A549 (cell line): ENCODE results near the gene INPP5J. TPM values are rescaled to one million over a fixed set of nuclear protein-coding genes. Genes with fewer than 3 reads are reported as not detected.

ENCODE experiments used
- ATAC-seq, 2 experiments: fragments of 200-7000 bp in 1 of 2; fragments of >200 bp in 1 of 2; cut with Nextera tagmentation in 1 of 2; cut with Tn5 transposase in 1 of 2; 3 replicates each; pipeline versions ENCODE4 v1.8.0 to v1.9.1; 2018 to 2020; ENCODE audit warnings: mild to moderate bottlenecking in 1 of 2, moderate library complexity in 1 of 2
- CTCF ChIA-PET: fragments of 300-600 bp; sonication (Branson Sonifier 250); formaldehyde crosslinking; extraction: SDS; loops from one replicate; lab custom pipeline; 2021; ENCODE audit warnings: antibody characterized with exemption, inconsistent platforms; lab: Yijun Ruan, JAX
- POLR2A ChIA-PET: fragments of 350-600 bp; formaldehyde crosslinking; extraction: SDS; loops from one replicate; lab custom pipeline; 2021; ENCODE audit warnings: antibody characterized with exemption, inconsistent platforms; lab: Yijun Ruan, JAX
- DNase-seq, 2 experiments: peaks; one replicate each; pipeline versions ENCODE4 v3.0.0 to v3.0.0-alpha.2; 2011 to 2016; ENCODE audit warnings: low read depth in 1 of 2, low spot score in 1 of 2
- FAIRE-seq: peaks from 2 replicates; lab custom pipeline; 2011; peaks lifted over from hg19 to GRCh38; lab: Jason Lieb, UNC
- H3K27ac ChIP-seq, 2 experiments: fragments of >200 bp; sonication (Bioruptor Twin); formaldehyde crosslinking; 3 replicates each; pipeline ENCODE4 v1.5.1; 2016 to 2017
- H3K4me1 ChIP-seq: fragments of >200 bp; sonication (Bioruptor Twin); formaldehyde crosslinking; 3 replicates; pipeline ENCODE4 v1.6.1; 2016
- H3K4me2 ChIP-seq: fragments of >200 bp; sonication (Bioruptor Twin); formaldehyde crosslinking; 3 replicates; pipeline ENCODE4 v1.6.1; 2016
- H3K4me3 ChIP-seq: fragments of >200 bp; sonication (Bioruptor Twin); formaldehyde crosslinking; 3 replicates; pipeline ENCODE4 v1.5.1; 2016
- H3K9me3 ChIP-seq: fragments of >200 bp; sonication (Bioruptor Twin); formaldehyde crosslinking; 3 replicates; pipeline ENCODE4 v1.6.1; 2016
- ATOH8 ChIP-seq: fragments of 250-450 bp; sonication (Bioruptor Pico); IDR thresholded peaks from 2 replicates; pipeline ENCODE4 v1.5.0; 2020; ENCODE audit warnings: low read depth, mild to moderate bottlenecking, moderate library complexity
- BHLHE40 ChIP-seq: IDR thresholded peaks from 2 replicates; pipeline ENCODE4 v1.6.1; 2012; ENCODE audit warnings: low read depth, low read length, inconsistent platforms
- CBX2 ChIP-seq: fragments of 200-600 bp; sonication (generic); IDR thresholded peaks from 2 replicates; pipeline ENCODE4 v1.6.1; 2016; ENCODE audit warnings: low read depth, mild to moderate bottlenecking, borderline replicate concordance
- CTCF ChIP-seq: fragments of >200 bp; sonication (Bioruptor Twin); formaldehyde crosslinking; IDR thresholded peaks from 3 replicates; pipeline ENCODE4 v1.5.1; 2016
- GATA3 ChIP-seq: IDR thresholded peaks from 2 replicates; pipeline ENCODE4 v1.6.1; 2012; ENCODE audit warnings: borderline replicate concordance
- HOXA7 ChIP-seq: fragments of 250-450 bp; sonication (Bioruptor Pico); IDR thresholded peaks from 2 replicates; pipeline ENCODE4 v1.5.0; 2020; ENCODE audit warnings: mild to moderate bottlenecking, moderate library complexity
- HOXB13 ChIP-seq: fragments of 250-450 bp; sonication (Bioruptor Pico); IDR thresholded peaks from 2 replicates; pipeline ENCODE4 v1.5.0; 2020; ENCODE audit warnings: low read depth, mild to moderate bottlenecking, moderate library complexity
- KDM1A ChIP-seq: fragments of 200-600 bp; sonication (generic); IDR thresholded peaks from 2 replicates; pipeline ENCODE4 v1.6.1; 2016; ENCODE audit warnings: low read depth, mild to moderate bottlenecking
- KDM5A ChIP-seq: fragments of 200-600 bp; sonication (generic); IDR thresholded peaks from 2 replicates; pipeline ENCODE4 v1.6.1; 2016; ENCODE audit warnings: antibody characterized with exemption, mild to moderate bottlenecking
- PHF8 ChIP-seq: fragments of 200-600 bp; sonication (generic); IDR thresholded peaks from 2 replicates; pipeline ENCODE4 v1.6.1; 2016; ENCODE audit warnings: low read depth, mild to moderate bottlenecking, antibody characterized with exemption, moderate library complexity, borderline replicate concordance
- RAD21 ChIP-seq, 2 experiments: fragments of >200 bp in 1 of 2; sonication (Bioruptor Twin) in 1 of 2; formaldehyde crosslinking in 1 of 2; IDR thresholded peaks in 1 of 2; conservative IDR thresholded peaks in 1 of 2; 2 replicates in 1 of 2; 3 replicates in 1 of 2; pipeline ENCODE4 v1.6.1; 2012 to 2018; ENCODE audit warnings: inconsistent platforms in 1 of 2
- REST ChIP-seq: fragments of 200-600 bp; sonication (generic); IDR thresholded peaks from 2 replicates; pipeline ENCODE4 v1.6.1; 2016; ENCODE audit warnings: antibody characterized with exemption, mild to moderate bottlenecking, moderate library complexity
- RNF2 ChIP-seq: fragments of 200-600 bp; sonication (generic); IDR thresholded peaks from 2 replicates; pipeline ENCODE4 v1.6.1; 2016; ENCODE audit warnings: low read depth, mild to moderate bottlenecking, antibody characterized with exemption, moderate library complexity, borderline replicate concordance
- SMC3 ChIP-seq: fragments of >200 bp; sonication (Bioruptor Twin); formaldehyde crosslinking; IDR thresholded peaks from 3 replicates; pipeline ENCODE4 v1.6.1; 2018; ENCODE audit warnings: inconsistent platforms
- TFCP2L1 ChIP-seq: fragments of 250-450 bp; sonication (Bioruptor Pico); IDR thresholded peaks from 2 replicates; pipeline ENCODE4 v1.5.0; 2021; ENCODE audit warnings: mild to moderate bottlenecking
- WGBS: methylation state at CpG from one replicate; pipeline ENCODE4 v1.1.6; 2017; ENCODE audit errors: missing lambda C conversion rate; 5-methylcytosine and 5-hydroxymethylcytosine counted together
- polyA plus RNA-seq, 4 experiments: library from polyadenylated mRNA; depleted of rRNA in 3 of 4; stranded (reverse); fragments of >200 nt; fragmentation: RNase III in 1 of 4; extraction: RNeasy Plus Mini Kit Qiagen cat#74134 plus additional on column Dnase treatment in 1 of 4; gene quantifications; 2 replicates in 3 of 4; 3 replicates in 1 of 4; pipeline ENCODE4 v1.2.3, GENCODE V29; 2011 to 2017
- TF ChIP-seq, protein P1 (sequence below): IDR thresholded peaks from 2 replicates; pipeline ENCODE4 v1.6.1; 2012; ENCODE audit warnings: low read depth, borderline replicate concordance

Gene INPP5J
- polyA plus RNA-seq, 2 of the 4 experiments (the other 2 are of a cell fraction) = 0.70 to 1.5 TPM

- DNase-seq = peak in 1 of 2 experiments; percentile 31
- Histone ChIP-seq H3K9me3 (no peaks in the 10 kb centered on the region), H3K27ac (no peak overlapping the region), H3K4me3 (no peak overlapping the region), H3K4me2 (no peak overlapping the region), H3K4me1 (0 out of 3 replicates have a peak, but pooled peaks cover 4% of the 10 kb centered on the region)
- no peak for FAIRE-seq
- ChIA-PET POLR2A (no interaction called here), CTCF (interaction anchor here (0.6 to 6.6 kb wide), 18 partner anchors 10 to 183 kb away, joined by 3 to 50 read pairs (median 4); partner anchors contain the start of genes LIMK2, PLA2G3 and SELENOM)
- peak; percentile 47 to 67; a peak in 4 of 6 replicates for ATAC-seq
- WGBS = 83% methylated on average over 3 of the region's 9 CpGs
- TF ChIP-seq HOXA7 (no peak), RAD21 (conservative IDR thresholded peaks at IDR 0.05 in 1 of 2, IDR thresholded peaks at IDR 0.05 in 1 of 2) (peak; percentile 63 to 65), KDM5A (no peak), CBX2 (no peak), CTCF (peak; percentile 63), RNF2 (no peak), SMC3 (peak; percentile 66), TFCP2L1 (CRISPR knock-in tag) (no peak)
- TF ChIP-seq, protein P1, sequence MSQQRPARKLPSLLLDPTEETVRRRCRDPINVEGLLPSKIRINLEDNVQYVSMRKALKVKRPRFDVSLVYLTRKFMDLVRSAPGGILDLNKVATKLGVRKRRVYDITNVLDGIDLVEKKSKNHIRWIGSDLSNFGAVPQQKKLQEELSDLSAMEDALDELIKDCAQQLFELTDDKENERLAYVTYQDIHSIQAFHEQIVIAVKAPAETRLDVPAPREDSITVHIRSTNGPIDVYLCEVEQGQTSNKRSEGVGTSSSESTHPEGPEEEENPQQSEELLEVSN = no peak
Observed at GRCh38 chr22:31089160-31090100, 33.3 kb upstream of the INPP5J start.

DNA sequence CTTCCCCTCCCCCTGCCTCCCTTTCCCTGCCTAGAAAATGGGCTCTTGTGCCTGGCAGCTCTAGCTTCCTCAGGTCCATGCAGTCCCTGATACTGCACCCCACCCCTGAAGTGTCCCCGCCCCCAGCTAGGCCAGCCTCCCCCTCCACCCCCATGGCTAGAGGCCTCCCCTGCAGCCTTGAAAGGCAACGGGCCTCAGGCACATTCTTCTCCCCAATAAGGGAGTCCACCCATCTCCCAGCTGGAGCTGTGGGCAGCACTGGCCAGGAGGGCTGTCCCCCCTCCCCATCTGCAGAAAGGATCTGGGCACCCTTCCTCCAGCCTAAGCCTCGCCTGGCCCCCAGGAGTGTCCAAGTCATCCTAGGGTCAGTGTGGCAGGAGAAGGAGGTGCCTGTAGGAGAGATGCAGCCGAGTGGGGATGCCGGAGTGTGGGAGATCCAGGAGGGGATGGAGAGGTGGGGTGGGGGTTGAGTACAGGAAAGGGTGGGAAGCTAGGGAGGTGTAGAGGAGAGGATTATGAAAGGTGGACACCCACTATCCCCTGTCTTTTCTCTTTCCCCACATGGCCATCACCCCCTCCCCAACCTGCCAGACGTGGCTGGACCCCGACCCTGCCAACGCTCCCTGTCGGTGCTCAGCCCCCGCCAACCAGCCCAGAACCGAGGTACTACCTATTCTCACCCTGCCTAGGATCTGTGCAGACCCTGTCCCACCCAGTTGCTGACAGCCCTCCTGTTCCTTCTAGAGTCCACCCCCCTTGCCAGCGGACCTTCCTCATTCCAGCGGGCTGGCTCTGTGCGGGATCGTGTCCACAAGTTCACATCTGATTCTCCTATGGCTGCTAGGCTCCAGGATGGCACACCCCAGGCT lies 32.3 kb upstream of the INPP5J start:
- FAIRE-seq (no peak), ATAC-seq (no peak), DNase-seq (no peak)
- ChIA-PET CTCF (interaction anchor here (1.0 to 6.6 kb wide), 7 partner anchors 9 to 182 kb away, joined by 3 to 50 read pairs (median 6); partner anchors contain the start of genes LIMK2 and SELENOM), POLR2A (no interaction called here)
- 90% methylated on average over 12 of the region's 15 CpGs for WGBS
- Histone ChIP-seq H3K4me1 (0 out of 3 replicates have a peak, but pooled peaks cover 4% of the 10 kb centered on the region), H3K4me2 (no peak overlapping the region), H3K9me3 (no peaks in the 10 kb centered on the region), H3K27ac (no peak overlapping the region), H3K4me3 (no peak overlapping the region)
- no peak for TF ChIP-seq KDM5A
- no peak for TF ChIP-seq TFCP2L1 (CRISPR knock-in tag)
- no peak for TF ChIP-seq REST
- TF ChIP-seq CBX2 = no peak
- TF ChIP-seq PHF8 = no peak
- no peak for TF ChIP-seq ATOH8 (CRISPR knock-in tag)
- no peak for TF ChIP-seq BHLHE40
- no peak for TF ChIP-seq KDM1A
- TF ChIP-seq HOXB13 (CRISPR knock-in tag) = no peak
- TF ChIP-seq GATA3 = no peak
